DND-41 (cell line): ENCODE data around the gene COTL1.

Experiments
- EZH2 ChIP-seq: IDR thresholded peaks from 3 replicates; pipeline ENCODE4 v1.6.1; 2012; ENCODE audit warnings: borderline replicate concordance, low read depth, mild to moderate bottlenecking, moderate library complexity, low read length, inconsistent platforms; ENCODE audit not compliant: severe bottlenecking
- TF ChIP-seq, protein P1 (sequence below): IDR thresholded peaks from 2 replicates; pipeline ENCODE4 v1.5.1; 2012; ENCODE audit warnings: borderline replicate concordance, low read length, moderate library complexity, mild to moderate bottlenecking; ENCODE audit not compliant: poor library complexity, severe bottlenecking; ENCODE audit errors: extremely low read depth

DNA sequence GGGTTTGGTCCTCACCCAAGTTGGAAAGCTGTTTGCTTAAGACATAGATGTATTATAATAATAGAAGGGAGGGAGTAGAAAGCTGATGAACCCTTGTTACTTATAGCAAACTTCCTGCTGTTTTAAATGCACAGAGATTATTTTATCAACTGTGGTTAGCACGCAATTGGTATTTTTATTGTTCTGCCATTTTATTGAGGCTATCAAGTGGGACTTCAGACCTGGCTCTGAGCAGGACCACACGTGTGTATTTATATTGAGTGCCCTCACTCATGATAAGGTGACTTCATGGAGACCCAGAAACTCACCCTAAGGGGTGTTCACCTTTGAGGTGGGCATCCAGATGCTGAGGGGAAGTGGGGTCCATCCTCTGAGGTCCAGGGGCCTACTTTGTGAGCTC is 47.5 kb upstream of the COTL1 start:
- TF ChIP-seq, protein P1, sequence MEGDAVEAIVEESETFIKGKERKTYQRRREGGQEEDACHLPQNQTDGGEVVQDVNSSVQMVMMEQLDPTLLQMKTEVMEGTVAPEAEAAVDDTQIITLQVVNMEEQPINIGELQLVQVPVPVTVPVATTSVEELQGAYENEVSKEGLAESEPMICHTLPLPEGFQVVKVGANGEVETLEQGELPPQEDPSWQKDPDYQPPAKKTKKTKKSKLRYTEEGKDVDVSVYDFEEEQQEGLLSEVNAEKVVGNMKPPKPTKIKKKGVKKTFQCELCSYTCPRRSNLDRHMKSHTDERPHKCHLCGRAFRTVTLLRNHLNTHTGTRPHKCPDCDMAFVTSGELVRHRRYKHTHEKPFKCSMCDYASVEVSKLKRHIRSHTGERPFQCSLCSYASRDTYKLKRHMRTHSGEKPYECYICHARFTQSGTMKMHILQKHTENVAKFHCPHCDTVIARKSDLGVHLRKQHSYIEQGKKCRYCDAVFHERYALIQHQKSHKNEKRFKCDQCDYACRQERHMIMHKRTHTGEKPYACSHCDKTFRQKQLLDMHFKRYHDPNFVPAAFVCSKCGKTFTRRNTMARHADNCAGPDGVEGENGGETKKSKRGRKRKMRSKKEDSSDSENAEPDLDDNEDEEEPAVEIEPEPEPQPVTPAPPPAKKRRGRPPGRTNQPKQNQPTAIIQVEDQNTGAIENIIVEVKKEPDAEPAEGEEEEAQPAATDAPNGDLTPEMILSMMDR: no peak
- TF ChIP-seq EZH2: no peak
